ENCODE data around the gene SRA1.
"Not testable (repeated sequence)": the region's sequence is repeated elsewhere in the genome, so short reads cannot be mapped to it uniquely, and the experiment has no call there.

Gene SRA1

DNA sequence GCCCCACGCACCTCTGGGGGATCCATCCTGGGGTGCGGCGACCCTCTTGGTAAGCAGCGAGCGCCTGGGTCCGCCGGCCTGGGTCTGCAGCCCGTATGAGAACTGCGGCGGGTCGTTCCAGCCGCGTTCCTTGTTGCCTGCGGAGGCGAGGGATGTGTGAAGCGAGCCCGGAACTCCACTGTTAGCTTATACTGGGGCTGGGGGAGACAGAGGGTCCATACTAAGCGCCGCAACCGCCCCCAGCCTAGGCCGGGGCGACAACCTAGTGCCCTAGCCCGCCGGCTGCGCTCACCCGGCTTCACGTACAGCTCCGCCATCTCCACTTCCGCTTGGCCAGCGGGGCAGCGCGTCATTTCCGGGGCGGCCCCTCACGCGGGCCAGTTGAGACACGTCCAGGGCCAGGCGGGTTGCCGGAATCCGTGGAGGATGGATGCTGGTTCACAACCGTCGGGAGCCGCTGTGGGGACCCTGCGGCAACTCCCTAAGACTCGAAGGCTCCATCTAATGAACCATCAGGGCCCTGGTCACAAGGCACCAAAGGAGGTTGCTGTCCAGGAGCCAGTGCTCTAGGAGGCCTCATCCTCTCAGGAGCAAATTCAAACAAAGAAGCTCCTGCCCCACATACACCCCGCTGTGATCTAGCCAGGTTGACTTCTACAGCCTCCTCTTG, at the start of gene SRA1:
Gene SRA1, minus strand, starts transcription at position 338 of the 670 bp plus-strand sequence. Its CDS starts 21 bp downstream, at position 317.
- DNase-seq = peak; percentile 67 to 81

DNA sequence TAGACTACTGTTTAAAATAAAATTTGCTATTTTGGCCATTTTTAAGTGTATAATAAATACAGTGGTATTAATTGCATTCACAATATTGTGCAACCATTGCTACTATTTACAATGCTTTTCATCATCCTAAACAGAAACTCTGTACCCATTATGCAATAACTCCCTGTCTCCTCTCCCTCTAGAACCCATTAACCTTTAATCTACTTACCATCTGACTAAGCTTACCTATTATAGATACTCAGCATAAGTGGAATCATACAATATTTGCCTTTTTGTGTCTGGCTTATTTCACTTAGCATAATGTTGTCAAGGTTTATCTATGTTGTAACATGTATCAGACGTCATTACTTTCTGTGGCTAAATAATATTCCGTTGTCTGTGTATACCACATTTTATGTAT, 49.8 kb upstream of the SRA1 start:
- DNase-seq = no peak

GRCh38 chr5:140605879-140606278, 48.6 kb upstream of the SRA1 start:
- DNase-seq = no peak

DNA sequence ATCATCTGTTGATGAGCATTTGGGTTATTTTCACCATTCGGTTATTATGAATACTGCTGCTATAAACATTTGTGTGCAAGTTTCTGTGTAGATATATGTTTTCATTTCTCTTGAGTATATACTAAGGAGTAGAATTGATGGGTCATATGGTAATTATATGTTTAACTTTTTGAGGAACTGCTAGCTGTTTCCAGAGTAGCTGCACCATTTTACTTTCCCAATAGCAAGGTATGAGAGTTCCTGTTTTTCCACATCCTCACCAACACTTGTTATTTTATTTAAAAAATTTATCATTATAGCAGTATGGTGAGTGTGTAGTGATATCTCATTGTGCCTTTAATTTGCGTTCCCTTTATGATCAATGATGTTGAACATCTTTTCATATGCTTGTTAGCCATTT, 46.5 kb upstream of the SRA1 start:
- no peak for DNase-seq

DNA sequence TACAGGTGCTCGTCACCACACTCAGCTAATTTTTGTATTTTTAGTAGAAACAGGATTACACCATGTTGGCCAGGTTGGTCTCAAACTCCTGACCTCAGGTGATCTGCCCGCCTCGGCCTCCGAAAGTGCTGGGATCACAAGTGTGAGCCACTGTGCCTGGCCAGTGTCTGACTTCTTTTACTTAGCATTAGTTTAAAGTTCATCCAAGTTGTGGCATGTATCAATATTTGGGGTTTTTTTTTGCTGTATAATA, 46.1 kb upstream of the SRA1 start:
- DNase-seq = not testable (repeated sequence)

GRCh38 chr5:140602147-140602546, 44.9 kb upstream of the SRA1 start:
- no peak for DNase-seq

DNA sequence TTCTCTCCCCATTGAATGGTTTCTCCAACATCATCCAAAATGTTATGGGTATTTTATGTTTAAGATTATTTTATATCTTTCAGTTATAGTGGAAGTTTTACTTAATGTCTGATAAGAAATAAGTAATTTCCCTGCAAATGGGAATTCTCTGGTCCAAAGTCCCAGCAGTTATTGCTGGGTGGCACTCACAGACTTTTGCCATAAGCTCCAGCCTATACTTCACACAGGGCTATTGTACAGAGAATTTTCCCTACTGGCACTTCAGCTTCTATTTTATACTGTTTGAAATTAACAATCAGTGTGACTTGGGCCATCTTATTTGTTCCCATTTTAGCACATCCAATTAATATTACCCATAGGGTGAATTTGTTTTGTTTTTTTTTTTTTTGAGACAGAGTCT, 42.8 kb upstream of the SRA1 start:
- DNase-seq = no peak

- no peak for DNase-seq
These were observed 41.6 kb upstream of the SRA1 start for GRCh38 chr5:140598836-140599235.

- DNase-seq = no peak
These were observed 39.1 kb upstream of the SRA1 start for GRCh38 chr5:140596321-140596741.

GRCh38 chr5:140595538-140596300, 38.4 kb upstream of the SRA1 start:
- no peak for DNase-seq

DNA sequence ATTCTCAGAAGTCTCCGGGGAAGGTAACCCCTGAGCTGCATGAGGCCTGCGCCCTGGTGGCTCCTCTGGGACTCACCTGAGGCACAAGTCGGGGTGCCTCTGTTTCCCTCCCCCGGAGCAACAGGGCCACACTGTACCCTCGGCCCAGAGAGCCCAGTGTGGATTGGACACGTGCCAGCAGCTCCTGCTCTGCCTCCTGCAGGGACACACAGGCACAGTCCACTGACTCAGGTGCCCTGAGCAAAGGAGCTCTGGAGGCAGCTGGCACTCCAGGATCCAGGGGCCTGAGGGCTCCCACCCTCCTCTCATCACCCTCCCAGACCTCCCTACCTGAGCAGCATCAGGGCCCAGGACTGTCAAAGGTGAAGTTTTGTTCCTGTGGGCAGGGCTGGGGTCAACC, 36.9 kb upstream of the SRA1 start:
- DNase-seq = no peak

GRCh38 chr5:140593070-140593469, 35.8 kb upstream of the SRA1 start:
- DNase-seq = not testable (repeated sequence)

GRCh38 chr5:140591747-140592372, 34.6 kb upstream of the SRA1 start:
- peak in 1 of 2 experiments; percentile 20 for DNase-seq

- DNase-seq = no peak
These were observed 33.6 kb upstream of the SRA1 start for GRCh38 chr5:140590861-140591260.

- no peak for DNase-seq
These were observed 31.2 kb upstream of the SRA1 start for GRCh38 chr5:140588311-140589070.

- DNase-seq = no peak
These were observed 30.2 kb upstream of the SRA1 start for GRCh38 chr5:140587495-140587894.

DNA sequence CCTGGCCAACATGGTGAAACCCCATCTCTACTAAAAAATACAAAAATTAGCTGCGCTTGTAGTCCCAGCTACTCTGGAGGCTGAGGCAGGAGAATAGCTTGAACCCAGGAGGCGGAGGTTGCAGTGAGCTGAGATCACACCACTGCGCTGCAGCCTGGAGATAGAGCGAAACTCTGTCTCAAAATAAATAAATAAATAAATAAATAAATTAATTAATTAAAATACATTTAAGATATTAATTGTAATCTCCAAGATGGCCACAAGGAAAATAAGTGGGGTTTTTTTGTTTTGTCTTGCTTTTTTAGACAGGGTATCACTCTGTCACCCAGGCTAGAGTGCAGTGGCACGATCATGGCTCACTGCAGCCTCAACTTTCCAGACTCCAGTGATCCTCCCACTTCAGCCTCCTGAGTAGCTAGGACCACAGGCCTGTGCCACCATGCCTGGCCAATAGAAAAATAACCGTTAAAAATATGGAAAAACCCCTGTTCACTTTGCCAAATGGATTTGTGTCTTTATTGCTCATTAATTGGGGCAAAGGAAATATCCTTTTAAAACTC, 22.0 kb upstream of the SRA1 start:
- DNase-seq = not testable (repeated sequence)

- no peak for DNase-seq
These were observed 19.5 kb upstream of the SRA1 start for GRCh38 chr5:140576776-140577201.

DNA sequence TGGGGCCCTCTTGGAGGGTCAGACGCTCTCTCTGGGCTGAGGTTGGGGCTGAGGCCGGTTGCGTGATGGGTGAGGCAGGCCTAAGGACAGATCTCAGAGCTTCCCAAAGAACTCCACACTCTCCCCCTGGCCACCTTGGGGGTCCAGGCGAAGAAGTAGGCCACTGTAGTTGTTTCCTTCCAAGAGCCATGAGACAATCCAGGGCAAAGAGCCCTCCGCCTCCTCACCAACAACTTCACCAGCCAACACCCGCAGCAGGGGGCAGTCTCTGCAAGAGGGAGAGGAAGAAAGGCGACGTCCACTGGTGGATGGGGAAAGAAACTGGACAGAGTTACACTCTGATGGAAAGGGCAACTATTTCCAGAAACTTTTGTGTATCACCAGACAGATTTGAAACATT, 18.0 kb upstream of the SRA1 start:
- no peak for DNase-seq

DNA sequence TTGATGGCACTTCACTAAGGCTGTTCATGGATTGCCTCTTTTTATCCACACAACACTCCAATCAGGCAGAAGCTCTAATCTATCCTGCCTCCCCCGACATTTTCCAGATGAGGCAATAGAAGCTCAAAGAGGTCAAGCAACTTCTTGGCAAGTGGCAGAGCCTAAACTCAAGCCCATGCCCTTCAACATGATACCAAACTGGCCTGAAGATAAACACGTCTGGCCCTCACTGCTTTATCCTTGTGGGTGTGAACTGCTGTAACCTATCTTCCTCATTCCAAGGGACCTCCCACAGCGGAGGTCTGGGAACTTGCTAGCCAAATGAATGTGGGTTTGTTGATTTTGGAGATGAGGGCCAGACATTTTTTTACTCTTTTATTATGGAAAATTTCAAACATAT, 16.9 kb upstream of the SRA1 start:
- no peak for DNase-seq

DNA sequence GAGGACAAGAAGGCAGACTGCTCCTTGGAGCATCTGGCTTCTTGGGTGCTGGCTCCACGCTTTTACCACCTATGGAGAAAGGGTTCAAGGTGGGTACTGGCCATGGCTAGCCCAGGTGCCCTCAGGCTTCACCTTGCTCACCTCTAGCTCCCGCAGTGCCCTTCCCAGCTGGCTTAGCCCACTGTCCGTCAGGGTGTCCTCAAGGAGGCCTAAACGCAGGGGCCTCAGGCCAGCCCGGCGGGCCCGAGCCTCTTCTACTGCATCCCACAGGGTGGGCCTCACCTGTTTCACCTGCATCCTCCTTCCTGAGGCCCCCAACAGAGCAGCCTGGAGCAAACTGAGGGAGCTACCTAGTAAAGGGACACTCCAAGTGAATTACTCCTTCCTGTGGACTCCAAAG, 16.4 kb upstream of the SRA1 start:
- DNase-seq = no peak

DNA sequence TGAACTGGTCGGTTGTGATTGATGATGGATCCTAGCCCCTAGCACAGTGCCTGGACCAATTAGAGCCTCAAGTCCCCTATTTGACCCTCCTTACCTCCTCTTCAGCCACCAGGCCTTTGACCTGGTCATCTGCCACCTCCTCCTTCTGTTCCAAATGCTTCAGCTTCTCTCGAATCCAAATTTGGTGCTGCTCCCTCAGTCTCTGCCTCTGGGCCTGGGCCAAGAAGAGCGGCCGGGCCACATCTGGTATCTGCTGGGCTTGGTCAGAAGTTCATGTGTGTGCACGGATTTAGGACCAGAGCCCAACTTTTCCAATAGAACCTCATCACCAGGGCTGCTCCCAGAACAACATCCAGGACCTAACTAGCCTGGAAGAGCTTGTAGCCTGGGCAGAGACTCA, 13.8 kb upstream of the SRA1 start:
- no peak for DNase-seq

- no peak for DNase-seq
These were observed 13.2 kb upstream of the SRA1 start for GRCh38 chr5:140570488-140570887.

Measured in NCI-H524 (cell line).